Stimulated activated CD4-positive, alpha-beta T cell treated with anti-CD3 and anti-CD28 coated beads, Interleukin-12 subunit alpha, Interleukin-12 subunit beta, amount 100 ng/mL, for 24 hours (primary cell): Measurements from ENCODE around the gene SLC12A2.

Experiments used
- DNase-seq, 2 experiments: peaks; one replicate each; pipeline ENCODE4 v3.0.0-alpha.2; 2020; ENCODE audit warnings: low read depth in 2 of 2

Gene SLC12A2

DNA sequence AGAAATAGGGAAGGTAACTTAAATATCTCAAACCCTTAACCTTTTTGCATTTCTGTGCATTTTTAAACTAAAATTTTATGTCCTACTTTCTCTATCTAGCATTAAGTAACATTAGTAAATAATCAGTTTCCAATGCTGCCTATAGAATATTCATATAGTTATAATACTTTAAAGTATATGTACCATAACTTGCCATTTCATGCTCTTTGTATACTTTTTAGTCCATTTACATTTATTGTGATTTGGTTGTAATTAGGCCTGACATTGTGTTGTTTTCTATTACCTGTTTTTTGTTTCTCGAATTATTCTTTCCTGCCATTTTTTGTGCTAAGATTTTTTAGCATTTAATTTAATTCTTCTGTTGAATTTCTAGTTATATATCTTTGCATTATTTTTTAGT, 13.7 kb downstream of the SLC12A2 start:
- no peak for DNase-seq

DNA sequence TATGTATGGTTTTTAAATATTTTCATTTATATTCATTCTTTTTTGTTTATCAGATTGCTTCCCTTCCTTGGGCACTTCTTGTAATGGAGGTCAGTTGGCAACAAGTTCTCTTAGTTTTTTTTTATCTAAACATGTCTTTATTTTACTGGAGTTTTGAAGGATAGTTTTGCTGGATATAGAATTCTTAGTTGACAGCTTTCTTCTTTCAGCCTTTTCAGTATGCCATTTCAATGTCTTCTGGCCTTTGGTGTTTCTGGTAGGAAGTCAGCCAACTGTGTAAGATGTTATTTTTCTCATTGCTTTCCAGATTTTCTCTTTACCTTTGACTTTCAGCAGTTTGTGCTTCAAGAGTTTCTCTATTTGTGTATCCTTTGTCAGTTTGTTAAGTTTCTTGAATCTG, 14.2 kb downstream of the SLC12A2 start:
- no peak for DNase-seq

DNA sequence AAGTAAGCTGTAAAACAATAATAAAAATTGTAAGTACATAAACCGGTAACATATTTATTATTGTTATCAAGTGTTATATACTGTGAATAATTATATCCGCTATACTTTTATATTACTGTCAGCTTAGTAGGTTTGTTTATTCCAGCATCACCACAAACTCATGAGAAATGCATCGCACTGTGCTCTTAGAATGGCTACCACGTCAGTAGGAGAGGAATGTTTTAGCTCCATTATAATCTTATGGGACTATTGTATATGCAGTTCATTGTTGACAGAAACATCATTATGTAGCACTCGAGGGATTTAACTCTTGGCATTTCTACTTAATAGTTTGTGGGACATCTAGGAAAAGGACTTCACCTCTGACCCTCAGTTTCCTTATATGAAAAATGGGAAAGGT, 16.4 kb downstream of the SLC12A2 start:
- no peak for DNase-seq

DNA sequence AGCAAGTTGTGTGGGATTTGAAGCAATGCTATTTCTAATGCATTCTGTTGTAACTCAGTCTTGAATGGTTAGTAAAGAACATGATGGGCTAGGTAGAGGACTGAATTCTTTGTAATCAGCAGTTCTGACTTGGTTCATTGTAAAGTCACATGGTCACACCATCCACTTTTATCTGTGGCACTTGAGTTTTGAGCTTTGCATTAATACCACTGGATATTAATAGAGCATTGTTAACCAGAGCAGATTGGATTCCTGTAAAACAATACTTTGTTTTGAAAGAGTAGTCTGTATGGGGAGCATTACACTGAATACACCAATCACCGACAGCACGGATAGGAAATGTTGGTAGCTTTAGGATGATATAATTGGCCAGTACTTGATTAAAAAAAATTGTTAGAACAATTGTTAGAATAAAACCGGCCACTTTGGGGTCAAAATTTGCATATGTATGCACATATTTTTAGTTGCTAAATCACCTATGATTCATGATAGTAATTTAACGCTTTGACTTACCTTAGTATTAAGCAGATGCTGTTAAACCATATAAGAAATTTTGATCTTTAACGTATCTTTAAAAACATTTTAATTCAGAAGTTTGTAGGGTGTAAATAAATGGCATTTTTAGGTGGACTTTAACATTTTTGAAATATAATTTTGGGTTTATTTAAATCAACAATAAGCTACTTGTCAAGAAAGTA, 17.4 kb downstream of the SLC12A2 start:
- no peak for DNase-seq

- DNase-seq, result no peak
Measured at GRCh38 chr5:128101676-128102075, 18.1 kb downstream of the SLC12A2 start.

DNA sequence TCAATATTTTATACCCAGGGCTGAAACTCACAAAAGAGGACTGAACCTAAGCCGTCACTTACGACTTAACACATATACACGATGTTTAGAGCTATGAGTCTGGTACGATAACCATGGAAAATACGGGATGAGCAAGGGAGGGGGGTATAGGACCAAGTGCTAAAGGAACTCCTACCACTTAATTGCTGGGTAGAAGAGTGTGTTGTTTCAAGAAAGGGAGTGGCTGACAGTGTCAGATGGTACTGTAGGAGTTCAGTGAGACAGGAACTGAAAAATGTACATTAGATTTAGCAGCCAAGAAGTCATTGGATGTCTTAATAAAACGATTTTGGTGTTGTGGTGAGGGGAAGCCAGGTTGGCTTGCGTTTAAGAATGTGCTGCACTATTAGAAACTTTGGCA, 21.6 kb downstream of the SLC12A2 start:
- no peak for DNase-seq

- no peak for DNase-seq
Measured at GRCh38 chr5:128109138-128109537, 25.6 kb downstream of the SLC12A2 start.

- no peak for DNase-seq
Measured at GRCh38 chr5:128109766-128110165, 26.2 kb downstream of the SLC12A2 start.

- no peak for DNase-seq
Measured at GRCh38 chr5:128111818-128112448, 28.4 kb downstream of the SLC12A2 start.

- DNase-seq, result no peak
Measured at GRCh38 chr5:128116445-128116844, 32.9 kb downstream of the SLC12A2 start.

DNA sequence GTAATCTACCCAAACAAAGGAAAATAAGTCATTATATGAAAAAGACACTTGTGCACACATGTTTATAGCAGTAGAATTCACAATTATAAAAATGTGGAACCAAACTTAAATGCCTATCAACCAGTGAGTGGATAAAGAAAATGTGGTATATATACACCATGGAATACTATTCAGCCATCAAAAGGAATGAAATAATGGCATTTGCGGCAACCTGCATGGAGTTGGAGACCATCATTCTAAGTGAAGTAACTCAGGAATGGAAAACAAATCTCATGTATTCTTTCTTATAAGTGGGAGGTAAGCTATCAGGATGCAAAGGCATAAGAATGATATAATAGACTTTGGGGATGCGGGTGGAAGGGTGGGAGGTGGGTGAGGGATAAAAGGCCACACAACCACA, 34.6 kb downstream of the SLC12A2 start:
- no peak for DNase-seq

DNA sequence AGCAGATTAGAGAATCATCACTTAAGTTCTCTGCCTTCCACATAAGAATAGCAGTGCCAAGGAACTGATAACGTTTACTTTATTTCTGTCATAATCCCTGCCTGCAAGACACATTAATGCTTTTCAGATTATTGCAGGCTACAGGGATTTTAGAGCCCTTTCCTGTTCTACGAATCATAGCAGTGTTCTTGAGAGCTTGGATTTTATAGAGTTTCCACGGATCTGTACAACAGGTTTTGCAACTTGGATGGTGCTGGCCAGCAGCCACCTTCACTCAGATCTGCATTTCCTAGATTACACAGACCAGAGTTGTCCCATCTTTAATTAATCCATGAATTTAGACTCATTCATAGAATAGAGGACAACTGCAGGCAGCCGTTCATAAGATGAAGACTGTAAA, 38.1 kb downstream of the SLC12A2 start:
- no peak for DNase-seq

GRCh38 chr5:128123936-128124335, 40.4 kb downstream of the SLC12A2 start:
- no peak for DNase-seq

DNA sequence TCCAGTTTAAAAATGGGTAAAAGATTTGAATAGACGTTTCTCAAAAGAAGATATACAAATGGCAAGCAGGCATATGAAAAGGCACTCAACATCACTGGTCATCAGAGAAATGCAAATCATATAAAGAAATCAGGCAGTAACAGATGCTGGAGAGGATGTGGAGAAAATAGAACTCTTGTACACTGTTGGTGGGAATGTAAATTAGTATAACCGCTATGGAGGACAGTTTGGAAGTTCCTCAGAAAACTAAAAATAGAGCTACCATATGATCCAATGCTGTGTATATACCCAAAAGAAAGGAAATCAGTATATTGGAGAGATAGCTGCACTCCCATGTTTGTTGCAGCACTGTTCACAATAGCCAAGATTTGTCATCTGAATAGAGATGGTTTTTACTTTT, 42.7 kb downstream of the SLC12A2 start:
- no peak for DNase-seq

- DNase-seq, result no peak
Measured at GRCh38 chr5:128132499-128132898, 48.9 kb downstream of the SLC12A2 start.

- DNase-seq, result no peak
Measured at GRCh38 chr5:128135286-128135685, 51.7 kb downstream of the SLC12A2 start.

DNA sequence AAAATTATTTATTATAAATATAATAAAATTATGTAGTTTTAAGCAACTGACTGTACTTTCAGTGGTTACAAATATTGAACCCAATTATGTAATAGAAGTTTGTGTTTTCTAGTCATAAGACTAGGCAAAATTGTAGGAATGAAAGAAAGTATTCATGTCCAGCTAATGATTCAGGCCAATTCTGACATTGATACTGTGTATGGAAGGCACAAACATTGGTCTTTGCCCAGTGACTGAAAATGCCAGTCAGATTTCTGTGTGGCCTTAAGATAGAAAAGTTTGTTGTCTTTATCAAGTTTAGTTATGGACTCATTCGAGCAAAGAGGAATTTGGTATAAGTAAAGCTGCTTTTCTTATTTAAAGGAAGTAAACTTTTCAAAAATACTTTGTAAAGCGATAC, 60.3 kb downstream of the SLC12A2 start:
- DNase-seq, result no peak

- no peak for DNase-seq
Measured at GRCh38 chr5:128144491-128144890, 60.9 kb downstream of the SLC12A2 start.

- DNase-seq, result no peak
Measured at GRCh38 chr5:128146671-128147070, 63.1 kb downstream of the SLC12A2 start.

DNA sequence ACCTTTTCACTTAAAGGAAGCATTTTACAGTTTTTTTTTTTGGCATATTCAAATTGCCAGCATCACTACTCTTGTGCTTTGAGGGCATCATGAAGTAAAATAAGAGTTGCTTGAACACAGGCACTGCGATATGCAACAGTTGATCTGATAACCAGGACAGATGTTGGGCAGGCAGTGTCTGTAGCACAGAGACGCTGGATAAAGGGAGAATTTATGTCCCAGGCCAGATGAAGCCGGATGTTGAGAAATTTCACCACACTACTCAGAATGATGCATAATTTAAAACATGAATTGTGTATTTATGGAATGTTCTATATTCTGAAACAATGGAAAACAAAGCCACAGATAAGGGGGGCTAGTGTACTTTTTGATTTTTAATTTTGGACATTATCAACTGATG, 71.4 kb downstream of the SLC12A2 start:
- DNase-seq, result no peak

DNA sequence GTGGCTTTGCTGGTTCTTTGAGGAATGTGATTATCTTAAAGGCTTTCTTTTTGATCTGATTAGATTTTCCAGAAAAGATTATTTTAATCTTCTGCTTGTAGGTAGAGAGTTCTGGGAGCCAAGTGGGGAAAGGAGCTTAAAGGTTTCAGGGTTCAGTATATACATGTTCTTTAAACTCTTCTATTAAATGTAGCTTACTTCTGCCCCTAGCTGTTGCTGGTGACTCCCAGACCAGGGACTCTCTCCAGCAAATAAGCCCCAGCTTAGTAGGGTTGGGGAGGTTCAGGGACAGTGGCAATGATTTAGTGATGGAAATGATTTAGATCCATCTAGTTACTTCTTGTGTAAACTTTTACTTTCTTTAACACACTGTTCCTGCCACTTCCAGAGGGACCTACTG, 72.2 kb downstream of the SLC12A2 start:
- DNase-seq, result no peak

- DNase-seq, result no peak
Measured at GRCh38 chr5:128156521-128156920, 73.0 kb downstream of the SLC12A2 start.

DNA sequence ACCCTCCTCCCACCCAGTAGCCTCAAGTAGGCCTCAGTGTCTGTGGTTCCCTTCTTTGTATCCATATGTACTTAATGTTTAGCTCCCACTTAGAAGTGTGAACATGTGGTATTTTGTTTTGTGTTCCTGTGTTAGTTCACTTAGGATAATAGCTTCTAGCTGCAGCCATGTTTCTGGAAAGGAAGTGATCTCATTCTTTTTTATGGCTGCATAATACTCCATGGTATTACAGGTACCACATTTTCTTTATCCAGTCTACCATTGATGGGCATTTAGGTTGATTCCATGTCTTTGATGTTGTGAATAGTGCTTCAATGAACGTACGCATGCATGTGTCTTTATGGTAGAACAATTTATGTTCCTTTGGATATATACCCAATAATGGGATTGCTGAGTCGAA, 74.8 kb downstream of the SLC12A2 start:
- no peak for DNase-seq

DNA sequence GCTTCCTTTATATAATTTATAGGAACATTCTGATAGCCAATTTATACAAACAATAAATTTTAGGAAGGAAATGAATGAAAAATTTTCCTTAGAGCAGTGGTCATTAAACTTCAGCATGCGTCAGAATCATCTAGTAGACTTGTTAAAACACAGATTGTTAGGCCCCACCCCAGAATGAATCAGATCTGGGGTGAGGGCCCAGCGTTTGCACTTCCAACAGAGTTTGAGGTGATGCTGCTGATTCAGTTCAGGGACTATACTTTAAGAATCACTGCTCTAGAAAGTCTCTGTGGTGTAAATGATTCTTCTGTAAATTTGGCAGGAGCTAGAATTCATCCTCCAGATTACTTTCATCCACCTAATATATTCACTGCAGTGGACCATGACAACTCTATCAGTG, 80.4 kb downstream of the SLC12A2 start:
- DNase-seq, result no peak
